Measurements from ENCODE around the gene AIFM1. TPM values are rescaled to one million over a fixed set of nuclear protein-coding genes. Genes with fewer than 3 reads are reported as not detected.
"Not testable (repeated sequence)": the region's sequence is repeated elsewhere in the genome, so short reads cannot be mapped to it uniquely, and the experiment has no call there.

Gene AIFM1
- total RNA-seq, 1 donor, result 5.0 TPM

GRCh38 chrX:130117166-130117565 is 48.5 kb downstream of the AIFM1 start:
- Histone ChIP-seq H3K27me3 (ENCODE audit: insufficient read depth, low read length) (no peaks in the 10 kb centered on the region), H3K9me3 (ENCODE audit: low read depth, low read length) (no peaks in the 10 kb centered on the region), H3K4me3 (ENCODE audit: low read length) (no peak overlapping the region), H3K4me1 (ENCODE audit: insufficient read depth, low read length) (peaks cover 23% of the 10 kb centered on the region)

- peaks cover 23% of the 10 kb centered on the region for H3K4me1 ChIP-seq (ENCODE audit: insufficient read depth, low read length)
- H3K27me3 ChIP-seq (ENCODE audit: insufficient read depth, low read length); H3K4me3 ChIP-seq (ENCODE audit: low read length); H3K9me3 ChIP-seq (ENCODE audit: low read depth, low read length): not testable (repeated sequence)
Measured at GRCh38 chrX:130115119-130115885, 50.3 kb downstream of the AIFM1 start.

DNA sequence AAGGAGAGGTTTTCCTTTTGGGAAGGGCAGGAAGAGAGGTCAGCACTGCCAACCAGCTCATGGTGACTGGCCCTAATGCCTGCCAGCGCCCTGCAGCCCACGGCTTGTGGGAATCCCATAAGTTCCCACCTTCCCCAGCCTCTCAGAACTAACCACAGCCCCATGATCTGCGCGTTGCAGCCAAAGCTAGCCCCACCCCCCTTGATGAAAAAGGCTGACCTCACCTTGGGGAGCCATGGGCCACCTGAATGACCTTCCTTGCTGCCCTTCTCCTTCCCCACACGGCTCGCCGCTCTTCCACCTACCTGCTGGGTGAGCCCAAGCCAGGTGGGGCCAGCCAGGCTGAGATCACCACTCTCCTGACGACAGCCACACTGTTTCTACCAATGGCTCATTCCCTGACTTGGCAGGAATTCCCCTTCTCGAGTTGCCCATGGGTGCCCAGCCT is 51.5 kb downstream of the AIFM1 start:
- H3K9me3 ChIP-seq (ENCODE audit: low read depth, low read length), result no peaks in the 10 kb centered on the region
- H3K4me3 ChIP-seq (ENCODE audit: low read length), result no peak overlapping the region
- no peaks in the 10 kb centered on the region for H3K27me3 ChIP-seq (ENCODE audit: insufficient read depth, low read length)
- H3K4me1 ChIP-seq (ENCODE audit: insufficient read depth, low read length), result peaks cover 16% of the 10 kb centered on the region

- Histone ChIP-seq H3K27me3 (ENCODE audit: insufficient read depth, low read length) (no peaks in the 10 kb centered on the region), H3K4me1 (ENCODE audit: insufficient read depth, low read length) (peaks cover 35% of the 10 kb centered on the region), H3K9me3 (ENCODE audit: low read depth, low read length) (no peaks in the 10 kb centered on the region), H3K4me3 (ENCODE audit: low read length) (no peak overlapping the region)
Measured at GRCh38 chrX:130111220-130112154, 54.2 kb downstream of the AIFM1 start.

- Histone ChIP-seq H3K9me3 (ENCODE audit: low read depth, low read length) (no peaks in the 10 kb centered on the region), H3K27me3 (ENCODE audit: insufficient read depth, low read length) (no peaks in the 10 kb centered on the region), H3K4me1 (ENCODE audit: insufficient read depth, low read length) (peaks cover 44% of the 10 kb centered on the region), H3K4me3 (ENCODE audit: low read length) (peak within 1 kb of the TSS; percentile 61)
Measured at GRCh38 chrX:130110379-130111219, 55.0 kb downstream of the AIFM1 start, which contains the start of gene ELF4. Gene ELF4 (minus strand): TSS chrX:130110497. CDS start chrX:130081330, 29,167 bp downstream.

DNA sequence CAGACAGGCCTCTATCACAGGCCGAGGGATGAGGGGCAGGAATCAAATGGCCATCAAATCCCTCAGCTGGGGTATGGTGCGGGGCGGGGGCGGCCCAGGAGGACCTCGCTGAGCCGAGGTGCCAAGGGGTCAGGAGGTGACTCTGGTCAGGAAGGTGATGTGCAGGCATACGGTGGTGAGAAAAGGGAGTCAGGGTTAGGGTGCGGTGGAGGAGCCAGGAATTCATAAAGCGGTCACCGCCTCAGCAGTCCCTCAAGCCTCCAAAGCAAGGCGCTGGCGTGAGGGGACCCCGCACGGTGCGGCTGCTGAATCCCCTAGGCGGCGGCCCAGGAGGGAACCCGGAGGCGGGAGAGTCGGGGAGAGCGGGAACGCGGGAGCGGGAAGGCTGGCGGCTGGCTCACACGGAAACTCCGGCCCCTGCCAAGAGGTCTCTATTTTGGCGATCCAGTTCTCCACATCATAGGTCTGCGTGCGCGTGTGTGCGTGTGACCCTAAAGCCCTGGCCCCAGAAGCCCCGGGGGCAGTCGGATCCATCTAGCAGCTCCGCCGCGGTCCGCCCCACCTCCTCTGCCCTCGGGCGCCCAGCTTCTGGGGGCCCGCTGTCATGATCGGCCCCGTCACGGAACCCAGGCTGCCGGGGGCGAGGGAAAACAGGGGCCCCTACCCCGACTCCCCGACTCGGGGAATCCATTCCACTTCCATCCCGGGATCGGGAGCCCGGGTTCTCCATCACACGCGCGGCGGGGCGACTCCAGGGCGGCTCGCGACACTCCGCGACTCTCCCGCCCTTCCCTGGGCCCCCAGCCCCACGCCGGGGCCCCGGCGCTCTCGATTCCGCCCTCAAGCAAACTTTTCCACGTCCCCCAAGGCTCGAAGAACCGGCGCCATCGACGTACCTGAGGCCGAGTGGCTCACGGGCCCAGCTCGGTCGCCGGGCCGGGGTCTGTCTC is 55.9 kb downstream of the AIFM1 start:
- Histone ChIP-seq H3K27me3 (ENCODE audit: insufficient read depth, low read length) (no peaks in the 10 kb centered on the region), H3K4me1 (ENCODE audit: insufficient read depth, low read length) (peaks cover 53% of the 10 kb centered on the region), H3K9me3 (ENCODE audit: low read depth, low read length) (no peaks in the 10 kb centered on the region), H3K4me3 (ENCODE audit: low read length) (peak overlapping the region; percentile 61)

GRCh38 chrX:130108647-130109428 is 56.8 kb downstream of the AIFM1 start:
- H3K4me3 ChIP-seq (ENCODE audit: low read length), result peak overlapping the region; percentile 61

DNA sequence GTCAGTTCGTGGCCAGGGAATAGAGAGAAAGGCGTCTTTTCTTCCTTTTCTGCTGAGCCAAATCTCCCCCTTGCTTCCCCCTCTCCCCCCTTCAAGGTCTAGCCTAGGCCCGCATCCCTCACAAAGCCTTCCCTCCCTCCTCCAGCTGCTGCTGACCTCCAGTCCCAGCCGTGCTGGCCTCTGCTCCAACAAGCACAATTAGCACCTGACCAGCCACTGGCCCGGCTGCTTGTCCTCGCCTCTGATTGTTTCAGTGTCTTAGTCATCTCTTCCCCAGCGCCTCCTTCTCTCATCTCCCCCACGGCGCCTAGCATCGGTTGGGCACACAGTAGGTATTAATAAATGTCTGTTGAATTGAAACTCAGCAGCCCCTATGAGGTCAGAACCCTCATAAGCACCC is 59.6 kb downstream of the AIFM1 start:
- Histone ChIP-seq H3K9me3 (ENCODE audit: low read depth, low read length) (no peaks in the 10 kb centered on the region), H3K4me3 (ENCODE audit: low read length) (no peak overlapping the region), H3K4me1 (ENCODE audit: insufficient read depth, low read length) (peaks cover 61% of the 10 kb centered on the region), H3K27me3 (ENCODE audit: insufficient read depth, low read length) (no peaks in the 10 kb centered on the region)

More at GRCh38 chrX:130108647-130109428, 56.8 kb downstream of the AIFM1 start:
- H3K4me1 ChIP-seq (ENCODE audit: insufficient read depth, low read length), result peaks cover 59% of the 10 kb centered on the region
- H3K9me3 ChIP-seq (ENCODE audit: low read depth, low read length), result no peaks in the 10 kb centered on the region
- no peaks in the 10 kb centered on the region for H3K27me3 ChIP-seq (ENCODE audit: insufficient read depth, low read length)

DNA sequence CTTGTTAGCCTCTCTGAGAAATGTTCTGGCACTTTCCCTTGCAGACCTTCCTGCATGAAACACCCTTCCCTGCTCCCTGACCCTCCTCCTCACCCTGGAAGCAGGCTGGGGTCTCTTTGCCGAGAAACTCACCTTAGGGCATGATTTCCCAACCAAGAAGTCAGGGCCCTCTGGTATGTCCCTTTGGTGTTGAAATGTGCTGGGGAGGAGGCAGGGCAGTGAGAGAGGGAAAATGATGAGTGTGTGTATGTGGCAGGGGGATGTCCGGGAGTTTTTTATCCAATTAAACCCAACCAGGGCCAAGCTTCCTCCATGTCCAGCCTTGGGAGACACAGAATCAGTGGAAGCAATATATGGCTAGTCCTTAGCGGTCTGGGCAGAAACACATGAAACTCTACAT is 60.4 kb downstream of the AIFM1 start:
- Histone ChIP-seq H3K4me3 (ENCODE audit: low read length) (no peak overlapping the region), H3K27me3 (ENCODE audit: insufficient read depth, low read length) (no peaks in the 10 kb centered on the region), H3K9me3 (ENCODE audit: low read depth, low read length) (no peaks in the 10 kb centered on the region), H3K4me1 (ENCODE audit: insufficient read depth, low read length) (peaks cover 68% of the 10 kb centered on the region)

GRCh38 chrX:130103605-130104004 is 62.0 kb downstream of the AIFM1 start:
- no peak overlapping the region for H3K4me3 ChIP-seq (ENCODE audit: low read length)
- H3K9me3 ChIP-seq (ENCODE audit: low read depth, low read length), result no peaks in the 10 kb centered on the region
- peaks cover 80% of the 10 kb centered on the region for H3K4me1 ChIP-seq (ENCODE audit: insufficient read depth, low read length)
- H3K27me3 ChIP-seq (ENCODE audit: insufficient read depth, low read length), result no peaks in the 10 kb centered on the region

DNA sequence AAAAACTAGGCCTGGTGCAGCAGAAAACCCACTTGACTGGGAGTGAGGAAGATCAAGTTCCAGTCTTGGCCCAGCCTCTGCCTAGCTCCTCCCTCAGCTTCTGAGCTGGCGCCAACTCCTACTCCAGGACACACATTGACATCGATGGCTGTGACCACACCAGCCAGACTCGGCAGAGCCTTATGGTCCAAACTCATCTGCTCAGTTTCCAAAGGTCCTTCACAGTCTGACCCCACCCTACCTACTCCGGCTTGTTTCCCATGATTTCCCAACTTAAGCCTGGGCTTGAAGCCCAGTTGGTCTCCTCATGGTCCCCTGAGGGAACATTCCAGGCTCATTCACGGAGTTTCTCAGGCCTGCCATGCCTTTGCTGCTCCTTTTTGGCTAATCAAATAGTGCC is 65.5 kb downstream of the AIFM1 start:
- peaks cover 66% of the 10 kb centered on the region for H3K4me1 ChIP-seq (ENCODE audit: insufficient read depth, low read length)
- H3K27me3 ChIP-seq (ENCODE audit: insufficient read depth, low read length), result no peaks in the 10 kb centered on the region
- no peak overlapping the region for H3K4me3 ChIP-seq (ENCODE audit: low read length)
- no peaks in the 10 kb centered on the region for H3K9me3 ChIP-seq (ENCODE audit: low read depth, low read length)

DNA sequence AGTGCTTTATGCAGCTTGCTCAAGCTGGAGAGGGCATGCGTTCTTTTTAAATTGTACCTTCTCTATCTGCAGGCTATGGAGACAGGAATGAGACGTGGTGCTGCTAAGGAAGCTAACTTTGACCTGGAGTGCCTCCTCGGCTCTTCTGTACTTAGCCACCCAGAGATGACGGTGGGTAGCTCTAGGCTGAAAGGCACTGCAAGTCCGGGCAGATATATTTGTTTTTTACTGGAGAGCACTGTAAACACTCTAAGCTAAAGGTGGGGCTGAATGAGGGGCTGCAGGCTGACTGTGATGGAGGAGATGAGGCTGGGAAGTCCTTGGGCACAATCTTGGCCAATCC is 67.5 kb downstream of the AIFM1 start:
- peaks cover 65% of the 10 kb centered on the region for H3K4me1 ChIP-seq (ENCODE audit: insufficient read depth, low read length)
- H3K9me3 ChIP-seq (ENCODE audit: low read depth, low read length), result no peaks in the 10 kb centered on the region
- no peak overlapping the region for H3K4me3 ChIP-seq (ENCODE audit: low read length)
- H3K27me3 ChIP-seq (ENCODE audit: insufficient read depth, low read length), result no peaks in the 10 kb centered on the region

- Histone ChIP-seq H3K27me3 (ENCODE audit: insufficient read depth, low read length) (no peaks in the 10 kb centered on the region), H3K4me3 (ENCODE audit: low read length) (no peak overlapping the region), H3K4me1 (ENCODE audit: insufficient read depth, low read length) (peaks cover 69% of the 10 kb centered on the region), H3K9me3 (ENCODE audit: low read depth, low read length) (no peaks in the 10 kb centered on the region)
Measured at GRCh38 chrX:130097507-130098209, 68.0 kb downstream of the AIFM1 start.
